GM03348 (cell line): ENCODE results near the gene CD80.
"Not testable (repeated sequence)": the region's sequence is repeated elsewhere in the genome, so short reads cannot be mapped to it uniquely, and the experiment has no call there.

Experiments used
- DNase-seq: peaks from one replicate; pipeline ENCODE4 v3.0.0; 2012; ENCODE audit warnings: low spot score

The CD80 gene

GRCh38 chr3:119559441-119559963 is at the start of gene CD80:
CD80 (minus strand) TSS chr3:119559614; CDS start chr3:119557728, 1,886 bp downstream.
- peak; percentile 72 for DNase-seq

GRCh38 chr3:119608405-119609000 is 49.1 kb upstream of the CD80 start:
- DNase-seq: no peak

GRCh38 chr3:119604878-119605277 is 45.5 kb upstream of the CD80 start:
- DNase-seq: peak; percentile 59

GRCh38 chr3:119602676-119603075 is 43.3 kb upstream of the CD80 start:
- no peak for DNase-seq

GRCh38 chr3:119601154-119601553 is 41.7 kb upstream of the CD80 start:
- DNase-seq: no peak

- peak; percentile 27 for DNase-seq
Observed at GRCh38 chr3:119600732-119601131, 41.3 kb upstream of the CD80 start.

- DNase-seq: no peak
Observed at GRCh38 chr3:119599558-119600174, 40.3 kb upstream of the CD80 start.

GRCh38 chr3:119598410-119599098 is 39.1 kb upstream of the CD80 start:
- no peak for DNase-seq

- DNase-seq: no peak
Observed at GRCh38 chr3:119597548-119598288, 38.3 kb upstream of the CD80 start, which contains the start of gene PLA1A. PLA1A (plus strand) TSS chr3:119597885; CDS start chr3:119597914, 29 bp downstream.

GRCh38 chr3:119596398-119596797 is 37.0 kb upstream of the CD80 start:
- no peak for DNase-seq

- no peak for DNase-seq
Observed at GRCh38 chr3:119595639-119596334, 36.4 kb upstream of the CD80 start.

- not testable (repeated sequence) for DNase-seq
Observed at GRCh38 chr3:119594929-119595328, 35.5 kb upstream of the CD80 start.

GRCh38 chr3:119594066-119594465 is 34.7 kb upstream of the CD80 start:
- no peak for DNase-seq

- no peak for DNase-seq
Observed at GRCh38 chr3:119592861-119593260, 33.4 kb upstream of the CD80 start.

GRCh38 chr3:119590706-119591105 is 31.3 kb upstream of the CD80 start:
- no peak for DNase-seq

- no peak for DNase-seq
Observed at GRCh38 chr3:119589102-119589773, 29.8 kb upstream of the CD80 start.

- no peak for DNase-seq
Observed at GRCh38 chr3:119588112-119588511, 28.7 kb upstream of the CD80 start.

GRCh38 chr3:119586733-119587172 is 27.3 kb upstream of the CD80 start:
- DNase-seq: peak; percentile 31

- DNase-seq: peak; percentile 29
Observed at GRCh38 chr3:119585856-119586570, 26.6 kb upstream of the CD80 start.

- DNase-seq: no peak
Observed at GRCh38 chr3:119585208-119585607, 25.8 kb upstream of the CD80 start.
